ENCODE results near the gene LTF. TPM values are rescaled to one million over a fixed set of nuclear protein-coding genes. Genes with fewer than 3 reads are reported as not detected.

Gene LTF
- total RNA-seq: 24.8 TPM

DNA sequence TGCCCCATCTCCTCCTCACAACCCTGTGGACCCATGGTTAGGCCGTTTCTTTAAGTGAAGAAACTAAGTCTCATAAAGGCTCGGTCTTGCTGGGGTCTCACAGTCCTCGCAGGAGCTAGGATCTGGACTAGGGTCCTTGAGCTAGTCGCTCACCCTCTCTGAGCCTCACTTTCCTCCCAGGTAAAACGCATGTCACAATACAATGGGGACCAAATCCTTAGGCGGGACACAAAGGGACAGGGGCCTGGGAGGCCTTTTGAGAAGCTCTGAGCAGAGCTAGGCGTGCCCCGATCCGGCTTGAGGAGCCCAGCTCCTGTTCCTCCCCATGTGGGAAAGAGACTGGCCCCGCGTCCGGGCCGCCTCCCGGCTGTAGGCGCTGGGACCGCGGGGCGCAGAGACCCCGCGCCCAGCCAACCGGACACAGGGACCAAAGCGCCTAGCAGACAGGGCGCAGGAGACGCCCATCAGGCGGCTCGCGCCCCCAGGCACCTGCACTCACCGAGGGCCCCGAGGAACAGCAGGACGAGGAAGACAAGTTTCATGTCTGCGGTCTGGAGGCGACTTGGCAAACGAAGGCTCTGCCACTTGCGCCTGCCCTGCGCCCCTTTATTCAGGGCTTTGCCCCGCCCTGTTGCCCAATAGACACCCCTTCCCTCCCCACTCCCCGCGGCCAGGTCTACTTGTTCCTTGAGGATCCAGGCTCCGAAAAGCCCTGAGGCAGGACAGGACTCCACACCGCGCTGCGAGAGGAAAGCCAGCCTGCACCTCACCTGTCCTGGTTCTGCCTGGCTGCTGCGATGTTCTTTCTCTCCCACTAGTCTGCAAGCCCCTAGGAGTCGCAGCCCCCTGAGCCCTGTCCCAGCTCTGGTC is at the start of gene LTF:
TSS of gene LTF (minus strand) at position 580 of the 870 bp plus-strand sequence. CDS start at position 542, 38 bp downstream.

GRCh38 chr3:46497556-46498265 is 33.0 kb upstream of the LTF start, which contains the start of gene RTP3:
RTP3 (plus strand) TSS chr3:46497976; CDS start chr3:46498063, 87 bp downstream.

DNA sequence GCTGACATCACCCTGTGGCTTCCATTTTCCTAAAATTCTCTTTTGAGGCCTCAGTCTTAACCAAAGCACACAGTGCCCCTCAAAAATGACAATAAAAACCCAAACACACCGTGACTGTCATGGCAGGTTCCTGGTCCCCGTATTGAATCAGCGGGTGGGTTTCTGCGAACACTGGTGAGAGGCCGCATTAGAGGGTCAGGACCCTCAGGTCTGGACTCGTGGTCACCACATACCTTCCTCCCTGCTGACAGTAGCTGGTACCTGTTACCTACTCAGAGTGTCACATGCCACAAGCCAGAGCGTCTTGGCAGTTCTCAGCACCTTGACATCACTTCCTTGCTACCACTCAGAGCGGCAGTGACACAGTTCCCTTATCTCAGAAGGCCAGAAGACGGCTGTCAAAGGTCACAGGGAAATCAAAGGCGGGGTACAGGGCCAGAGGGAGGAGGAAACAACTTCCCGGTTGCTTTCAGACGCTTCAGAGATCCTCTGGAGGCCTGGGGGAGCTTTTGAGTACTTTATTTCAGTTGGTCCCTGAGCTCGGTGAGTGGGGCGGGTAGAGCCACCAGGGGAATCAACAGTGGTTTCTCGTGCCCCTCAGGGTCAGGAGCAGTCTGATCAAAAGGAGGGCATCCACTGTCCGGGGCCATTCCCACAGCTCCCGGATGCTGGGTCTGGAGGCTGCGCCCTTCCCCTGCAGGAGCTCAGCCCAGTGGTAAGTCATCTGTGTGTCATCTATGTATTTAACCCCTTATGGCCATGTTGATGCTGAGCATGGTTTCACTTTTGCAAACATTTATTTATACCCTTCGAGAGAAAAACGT is 57.7 kb downstream of the LTF start, which contains the start of the genes CCR5AS and CCRL2:
TSS of gene CCR5AS (minus strand) at position 279 of the 824 bp plus-strand sequence.
TSS of gene CCRL2 (plus strand) at position 472 of the 824 bp plus-strand sequence. CDS start 821 bp downstream, outside the sequence.

Other genes starting within 250 kb of the LTF start
- 0.47 TPM for gene CCR3, start 222.4 kb downstream of the LTF start, total RNA-seq
- gene CCR2, start 110.8 kb downstream of the LTF start, total RNA-seq: 4.7 TPM
- gene CCR5, start 94.0 kb downstream of the LTF start, total RNA-seq: 0.47 TPM
- 2.6 TPM for gene CCRL2, start 57.6 kb downstream of the LTF start, total RNA-seq
- gene RTP3, start 33.1 kb upstream of the LTF start, total RNA-seq: not detected
- 4.1 TPM for gene LRRC2, start 101.4 kb upstream of the LTF start, total RNA-seq
- gene FAM240A, start 147.6 kb upstream of the LTF start, total RNA-seq: 0.23 TPM
- gene ALS2CL, start 228.8 kb upstream of the LTF start, total RNA-seq: 12.2 TPM
- gene TMIE, start 236.5 kb upstream of the LTF start, total RNA-seq: 0.64 TPM